AG08395 (cell line): ENCODE results near the gene TSPAN17.
"Not testable (repeated sequence)": the region's sequence is repeated elsewhere in the genome, so short reads cannot be mapped to it uniquely, and the experiment has no call there.

ENCODE experiments used
- DNase-seq: peaks from one replicate; pipeline ENCODE4 v3.0.0; 2012; ENCODE audit warnings: mixed read lengths, low spot score

Gene TSPAN17

DNA sequence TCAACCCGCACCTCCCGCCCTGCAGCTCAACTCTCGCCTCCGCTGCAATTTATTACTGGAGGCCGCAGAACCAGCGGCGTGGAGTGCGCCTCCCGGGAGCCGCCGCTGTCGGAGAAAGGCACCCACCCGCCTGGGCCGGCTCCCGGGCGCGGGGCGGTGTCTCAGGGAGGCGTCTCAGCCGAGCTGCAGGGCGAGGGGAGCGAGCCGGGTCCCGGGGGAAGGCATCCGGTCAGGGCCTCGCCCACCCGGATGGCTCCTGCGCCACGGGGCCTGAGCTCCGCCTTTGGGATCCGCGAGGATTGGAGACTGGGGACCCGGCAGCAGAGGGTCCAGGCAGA, 32.9 kb downstream of the TSPAN17 start:
- no peak for DNase-seq

DNA sequence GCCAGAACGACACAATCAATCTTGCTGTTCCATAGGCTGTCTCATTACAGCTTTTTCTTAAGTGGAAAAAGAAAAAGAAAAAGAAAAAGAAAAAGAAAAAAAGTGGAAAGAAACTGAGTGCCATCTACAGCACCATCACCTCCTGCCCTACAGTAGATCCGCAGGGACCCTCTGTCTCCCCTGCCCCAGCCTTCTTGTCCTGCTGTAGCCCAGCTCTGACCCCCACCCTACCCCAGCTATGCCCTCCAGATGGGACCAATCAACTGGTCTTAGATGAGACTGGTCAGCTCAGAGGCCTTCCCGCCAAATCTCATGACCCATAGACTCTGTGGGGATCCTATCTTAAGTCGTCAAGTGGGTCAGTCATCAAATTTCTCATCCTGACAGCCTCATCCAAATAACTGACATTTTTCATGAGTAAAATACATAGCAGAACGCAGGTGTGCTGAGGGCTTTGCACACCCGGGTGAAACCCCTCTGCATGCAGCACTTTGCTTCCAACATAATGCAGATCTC, 34.8 kb downstream of the TSPAN17 start:
- no peak for DNase-seq

- DNase-seq: no peak
Measured at GRCh38 chr5:176685010-176685409, 37.7 kb downstream of the TSPAN17 start.

DNA sequence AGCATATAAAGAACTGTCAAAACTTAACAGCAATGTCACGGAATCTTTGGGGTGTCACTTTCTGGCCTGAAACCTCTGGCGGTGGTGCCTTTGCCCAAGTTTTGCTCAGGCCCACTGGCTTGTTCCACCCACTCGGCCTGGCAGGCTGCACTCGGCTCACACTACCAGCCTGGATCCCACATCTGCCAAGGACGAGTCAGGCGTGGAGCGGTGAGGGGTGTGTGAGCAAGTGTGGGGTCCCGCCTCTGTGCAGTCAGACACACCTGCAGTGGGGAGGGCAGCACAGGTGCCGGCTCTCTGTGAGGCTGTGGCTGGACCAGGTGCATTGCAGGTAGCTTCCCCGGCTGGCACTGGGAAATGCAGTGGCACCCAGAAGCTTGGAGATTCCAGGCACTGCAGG, 40.0 kb downstream of the TSPAN17 start:
- no peak for DNase-seq

GRCh38 chr5:176687881-176688280, 40.6 kb downstream of the TSPAN17 start:
- DNase-seq: no peak

DNA sequence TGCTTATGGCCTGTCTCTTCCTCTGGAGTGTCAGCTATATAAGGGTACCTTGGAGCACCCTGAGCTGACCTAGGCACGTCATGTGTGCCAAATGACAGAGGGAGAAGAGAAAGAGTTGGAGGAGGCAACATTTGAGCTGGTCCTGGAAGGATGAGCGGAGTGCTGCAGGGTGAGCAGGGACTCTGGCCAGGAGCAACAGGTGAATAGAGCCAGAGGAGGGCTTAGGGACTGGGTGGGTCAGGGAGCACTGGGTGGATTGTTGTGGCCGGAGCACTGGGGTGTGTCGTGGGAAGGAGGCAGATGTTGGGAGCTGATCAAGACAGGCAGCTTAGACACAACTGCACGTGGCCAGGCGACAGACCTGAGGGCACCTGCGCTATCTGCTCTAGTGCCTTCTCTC, 43.6 kb downstream of the TSPAN17 start:
- DNase-seq: no peak

DNA sequence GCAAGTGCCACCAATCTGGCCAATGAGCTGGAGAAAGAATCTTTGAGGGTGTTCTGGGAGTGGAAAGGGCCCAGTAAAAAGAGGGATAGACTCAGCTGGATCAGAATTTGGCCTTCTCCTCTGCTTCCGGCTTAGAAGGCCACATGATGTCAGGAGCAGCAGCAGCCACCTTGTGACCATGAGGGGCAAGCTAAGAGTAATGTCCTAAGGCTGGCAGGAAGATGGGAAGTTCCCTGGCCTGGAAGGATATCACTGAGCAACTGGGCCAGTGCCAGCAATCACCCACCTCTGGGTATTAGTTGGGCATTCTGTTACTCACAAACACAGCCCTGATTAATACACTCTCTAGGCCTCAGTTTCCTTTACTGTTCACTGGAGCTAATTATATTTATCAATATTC, 44.2 kb downstream of the TSPAN17 start:
- no peak for DNase-seq

- DNase-seq: no peak
Measured at GRCh38 chr5:176692326-176692725, 45.0 kb downstream of the TSPAN17 start.

- no peak for DNase-seq
Measured at GRCh38 chr5:176692839-176693476, 45.7 kb downstream of the TSPAN17 start.

DNA sequence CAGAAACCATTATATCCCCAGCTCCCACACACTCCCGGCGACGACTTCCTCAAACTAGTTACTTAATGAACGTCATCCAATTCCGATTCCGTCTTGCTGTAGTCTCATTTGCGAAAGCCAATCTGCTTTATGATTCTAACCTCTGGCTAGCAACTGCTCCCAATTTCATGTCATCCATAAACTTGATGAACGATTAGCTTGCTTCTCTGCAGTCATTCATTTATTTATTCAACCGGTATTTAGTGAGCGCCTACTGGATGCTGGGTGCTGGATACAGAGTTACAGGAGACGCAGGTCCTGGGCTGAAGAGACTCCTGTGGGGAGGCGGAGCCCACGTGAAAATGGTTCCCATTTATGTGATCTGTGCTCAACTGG, 46.2 kb downstream of the TSPAN17 start:
- no peak for DNase-seq

DNA sequence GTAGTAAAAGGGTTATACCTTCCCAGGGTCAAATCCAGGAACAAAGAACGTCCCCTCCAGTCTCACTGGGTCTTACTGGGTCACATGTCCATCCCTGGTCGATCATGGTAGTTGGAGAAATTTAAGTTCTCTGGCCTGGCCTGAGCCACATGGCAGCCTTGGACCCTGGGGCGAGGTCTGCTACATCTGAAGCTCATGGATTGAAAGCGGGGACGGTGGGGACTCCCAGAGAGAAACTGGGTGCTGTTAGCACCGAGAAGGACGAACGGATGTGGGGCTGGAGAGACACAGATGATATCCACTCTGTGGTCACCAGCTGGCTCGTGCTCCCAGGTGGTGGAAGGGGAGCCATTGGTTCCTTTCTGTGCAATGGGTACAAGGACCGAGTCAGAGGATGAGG, 46.9 kb downstream of the TSPAN17 start:
- no peak for DNase-seq

DNA sequence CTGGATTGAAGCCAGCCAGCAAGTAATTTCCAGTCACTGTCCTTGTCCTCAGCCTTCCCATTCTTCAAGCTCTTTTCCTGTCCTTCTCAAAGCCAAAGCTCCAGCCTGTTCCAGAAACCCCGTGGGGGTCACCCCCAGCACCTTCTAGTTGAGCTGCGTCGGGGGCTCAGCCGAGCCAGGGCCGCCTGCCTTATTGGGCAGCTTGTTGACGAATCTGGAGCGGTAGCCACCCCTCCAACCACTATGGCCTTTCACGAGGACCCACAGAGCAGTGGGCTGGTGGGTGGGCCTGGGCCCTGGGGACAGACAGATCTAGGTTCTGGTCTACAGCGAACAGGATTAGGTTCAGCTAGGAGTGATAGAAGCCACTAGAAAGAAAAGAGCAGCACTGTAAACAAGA, 47.3 kb downstream of the TSPAN17 start:
- DNase-seq: no peak

DNA sequence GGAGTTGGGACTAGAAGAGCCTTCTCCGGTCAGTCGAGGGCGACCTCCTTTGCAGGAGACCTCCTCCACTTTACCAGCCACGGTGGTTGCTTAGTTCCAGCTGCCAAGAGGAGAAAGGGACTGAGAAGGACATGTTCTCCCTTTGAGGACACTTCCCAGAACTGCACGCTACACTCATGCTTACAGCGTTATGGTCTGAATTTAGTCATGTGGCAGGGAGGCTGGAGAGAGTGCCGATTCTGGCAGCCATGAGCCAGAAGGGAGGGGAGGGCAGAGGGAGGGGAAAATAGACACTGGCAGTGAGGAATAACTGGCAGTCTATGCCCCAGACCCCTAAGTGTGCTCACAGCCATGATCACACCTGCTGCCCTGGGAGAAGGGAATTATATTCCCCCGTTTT, 47.8 kb downstream of the TSPAN17 start:
- no peak for DNase-seq

GRCh38 chr5:176697267-176697933, 50.1 kb downstream of the TSPAN17 start:
- no peak for DNase-seq

DNA sequence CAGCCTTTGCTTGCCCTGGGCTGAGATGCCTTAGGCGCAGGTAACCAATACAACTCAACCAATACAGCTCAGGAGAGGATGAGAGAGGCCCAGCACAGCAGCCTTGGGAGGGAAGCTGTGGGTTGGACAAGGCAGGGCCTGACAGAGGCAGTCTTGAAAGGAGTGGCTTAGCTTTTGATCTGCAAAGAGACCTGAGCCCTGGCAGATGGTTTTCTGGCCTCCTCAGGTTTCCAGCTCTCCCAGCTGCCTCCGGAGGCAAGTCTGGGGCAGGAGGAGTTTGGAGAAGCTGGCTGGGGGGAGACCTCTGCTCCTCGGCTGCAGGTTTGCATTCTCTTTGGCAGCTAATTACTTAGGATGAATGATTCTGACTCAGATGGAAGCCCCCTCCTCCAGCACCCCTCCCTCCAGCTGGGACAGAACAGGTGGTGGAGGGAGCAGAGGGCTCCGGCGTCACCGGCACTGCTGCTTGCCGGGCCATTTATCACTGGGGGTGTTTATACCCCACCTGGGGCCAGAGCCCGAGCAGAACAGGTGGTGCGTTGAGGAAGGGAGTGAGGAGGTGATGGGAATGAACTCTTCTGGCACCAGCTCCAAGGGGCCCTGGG, 50.8 kb downstream of the TSPAN17 start:
- DNase-seq: no peak

DNA sequence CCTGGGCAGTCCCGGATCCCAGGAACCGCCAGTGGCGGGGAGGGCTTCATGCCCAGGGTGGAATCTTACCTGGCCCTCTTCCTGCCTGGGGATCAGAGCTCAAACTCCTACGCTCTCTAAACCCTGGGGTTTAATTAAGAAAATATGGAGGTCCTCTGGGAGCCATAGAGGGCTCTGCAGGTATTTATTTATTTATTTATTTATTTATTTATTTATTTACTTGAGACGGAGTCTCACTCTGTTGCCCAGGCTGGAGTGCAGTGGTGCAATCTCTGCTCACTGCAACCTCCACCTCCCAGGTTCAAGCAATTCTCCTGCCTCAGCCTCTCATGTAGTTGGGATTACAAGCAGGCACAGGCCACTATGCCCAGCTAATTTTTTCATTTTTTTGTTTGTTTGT, 52.2 kb downstream of the TSPAN17 start:
- not testable (repeated sequence) for DNase-seq

DNA sequence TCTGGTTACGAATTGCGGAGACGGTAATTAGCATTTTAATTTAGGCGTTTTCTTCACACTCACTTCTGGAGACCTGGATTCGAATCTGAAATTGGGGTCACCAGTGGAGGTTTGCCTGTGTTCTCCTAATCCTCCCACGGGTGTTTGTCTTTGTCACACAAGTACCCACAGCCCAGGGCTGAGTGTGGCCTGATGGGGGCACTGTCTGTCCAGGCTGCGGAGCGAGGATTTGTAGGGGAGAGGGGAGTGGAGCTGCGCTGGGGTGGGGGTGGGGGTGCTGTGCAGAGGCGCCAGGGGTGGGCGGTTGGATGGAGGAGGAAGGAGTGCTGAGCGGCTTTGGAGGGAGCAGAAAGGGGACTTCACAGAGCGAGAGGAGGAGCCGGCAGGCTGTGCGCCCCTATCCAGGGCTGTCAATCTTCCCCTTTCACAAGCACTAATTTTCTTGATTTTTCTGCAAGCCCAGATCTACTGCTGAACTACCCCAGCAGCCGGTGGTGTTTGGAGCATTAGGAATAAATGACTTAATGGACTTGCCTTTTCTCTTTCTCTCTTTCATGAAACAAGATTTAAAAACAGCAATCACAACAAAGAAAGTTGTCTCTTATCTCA, 53.1 kb downstream of the TSPAN17 start:
- DNase-seq: no peak

DNA sequence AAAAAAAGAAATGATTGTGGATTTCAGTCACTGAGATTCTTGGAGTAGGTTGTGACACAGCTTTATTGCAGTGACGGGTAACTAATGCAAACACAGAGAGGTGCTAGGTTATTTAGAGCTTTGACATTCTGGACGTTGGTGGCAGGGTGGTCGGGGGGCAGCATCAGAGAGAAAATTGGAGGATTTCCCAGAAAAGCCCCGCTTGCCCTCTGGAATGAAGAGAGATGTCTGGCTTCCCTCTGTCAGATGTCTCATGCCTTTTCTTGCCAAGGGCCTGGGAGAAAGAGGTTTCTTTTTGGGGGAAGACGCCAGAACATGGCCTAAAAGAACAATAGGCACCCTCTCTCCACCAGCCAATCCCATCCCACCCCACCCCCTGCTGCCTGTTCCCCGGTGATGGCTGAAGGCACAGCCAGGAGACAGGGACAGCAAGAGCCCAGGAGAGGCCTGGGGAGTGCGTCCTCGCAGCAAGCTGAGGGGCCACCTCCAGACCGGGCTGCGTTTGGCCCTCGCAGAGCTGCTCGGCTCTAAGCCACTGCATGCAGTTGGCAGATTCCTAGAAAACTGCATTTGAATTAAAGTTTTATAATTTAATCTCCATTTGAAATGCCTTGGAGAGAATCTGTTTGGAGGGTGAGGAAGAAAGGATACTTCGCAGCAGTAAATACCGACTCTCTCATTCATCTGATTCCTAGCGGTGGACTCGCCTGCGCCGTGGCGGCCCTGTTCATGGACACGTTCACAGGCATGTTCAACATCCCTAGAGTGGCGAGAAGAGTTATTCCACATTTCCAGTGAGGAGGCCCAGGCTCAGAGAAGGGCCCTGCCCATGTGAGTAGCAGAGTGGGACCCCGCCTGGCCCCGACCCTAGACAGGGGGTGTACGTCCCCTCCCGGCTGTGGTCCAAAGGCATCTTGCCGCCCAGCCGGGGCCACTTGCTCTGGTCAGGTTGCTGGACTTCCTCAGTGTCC, 55.7 kb downstream of the TSPAN17 start:
- no peak for DNase-seq

- no peak for DNase-seq
Measured at GRCh38 chr5:176703857-176704256, 56.6 kb downstream of the TSPAN17 start.

DNA sequence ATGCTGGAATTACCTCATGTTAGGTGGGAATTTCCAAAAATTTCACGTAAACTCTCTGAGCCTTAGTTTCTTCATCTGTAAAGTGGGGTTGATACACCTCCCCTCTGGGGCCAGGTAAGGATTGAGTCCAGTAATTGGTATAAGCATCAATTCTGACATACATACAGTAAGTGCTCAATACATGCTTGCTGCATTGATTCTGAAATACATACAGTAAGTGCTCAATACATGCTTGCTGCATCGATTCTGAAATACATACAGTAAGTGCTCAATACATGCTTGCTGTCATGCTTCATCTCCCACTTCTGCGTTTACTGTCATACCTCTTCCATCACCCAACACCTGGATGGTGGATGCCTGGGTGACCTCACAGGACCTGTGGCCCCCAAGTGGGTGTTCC, 57.1 kb downstream of the TSPAN17 start:
- DNase-seq: no peak

DNA sequence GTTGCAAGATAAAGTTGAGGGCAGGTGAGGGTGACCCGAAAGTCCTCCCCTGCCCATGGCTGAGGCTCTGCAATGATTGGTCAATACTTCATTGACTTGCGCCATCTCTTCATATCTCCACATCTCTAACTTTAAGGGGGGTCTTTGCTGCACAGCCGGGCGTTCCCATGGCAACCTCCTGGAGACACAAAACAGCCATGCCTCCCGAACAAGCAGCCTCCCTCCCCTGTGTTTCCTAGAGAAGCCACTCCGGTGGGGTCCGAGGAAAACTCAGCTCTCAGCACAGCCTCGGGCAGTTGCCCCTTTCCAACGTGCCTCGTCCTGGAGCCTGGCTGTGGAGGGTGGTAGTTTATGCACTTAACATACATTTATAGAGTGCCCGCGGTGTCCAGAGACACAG, 57.5 kb downstream of the TSPAN17 start:
- DNase-seq: no peak
